ENCODE results near the gene BCAT1.

GRCh38 chr12:24977060-24977459, 28.2 kb upstream of the BCAT1 start:
- TF ChIP-seq CTCF (conservative IDR thresholded peaks at IDR 0.05), result no peak
- no peak for TF ChIP-seq ZFX (IDR thresholded peaks at IDR 0.05)
